HepG2 (cell line): Measurements from ENCODE around the gene FUCA1. TPM values are rescaled to one million over a fixed set of nuclear protein-coding genes. Genes with fewer than 3 reads are reported as not detected.

Experiments
- BCL3 ChIP-seq: sonication (generic); formaldehyde crosslinking; IDR thresholded peaks from 2 replicates; pipeline ENCODE4 v1.5.1; 2020; ENCODE audit warnings: mild to moderate bottlenecking, missing genetic modification reagents, moderate library complexity
- FOXP1 ChIP-seq, 2 experiments: fragments of 450-650 bp in 1 of 2; IDR thresholded peaks; 2 replicates each; pipeline ENCODE4 v1.6.1; 2017 to 2018; ENCODE audit warnings: antibody characterized with exemption in 1 of 2
- HBP1 ChIP-seq: IDR thresholded peaks from 2 replicates; pipeline ENCODE4 v1.6.1; 2016; ENCODE audit warnings: low read depth, control low read depth
- HNF4G ChIP-seq, 2 experiments: sonication (generic) in 1 of 2; formaldehyde crosslinking in 1 of 2; IDR thresholded peaks; 2 replicates each; pipeline versions ENCODE4 v1.4.0 to v1.6.1; 2011 to 2020; ENCODE audit warnings: borderline replicate concordance in 2 of 2, low read depth in 2 of 2, mild to moderate bottlenecking in 2 of 2, low read length in 1 of 2, missing genetic modification reagents in 1 of 2, moderate library complexity in 1 of 2
- IKZF1 ChIP-seq: fragments of 450-650 bp; IDR thresholded peaks from 2 replicates; pipeline ENCODE4 v1.7.1; 2016
- JARID2 ChIP-seq: sonication (generic); formaldehyde crosslinking; IDR thresholded peaks from 2 replicates; pipeline ENCODE4 v1.8.1; 2023; ENCODE audit warnings: missing genetic modification reagents, inconsistent platforms; ENCODE audit not compliant: insufficient replicate concordance
- MBD4 ChIP-seq: IDR thresholded peaks from 2 replicates; pipeline ENCODE4 v1.6.1; 2012; ENCODE audit warnings: low read length, inconsistent platforms, borderline replicate concordance
- NFAT5 ChIP-seq: sonication (generic); formaldehyde crosslinking; IDR thresholded peaks from 2 replicates; pipeline ENCODE4 v1.4.0; 2020; ENCODE audit warnings: missing genetic modification reagents
- NFATC3 ChIP-seq: sonication (generic); formaldehyde crosslinking; IDR thresholded peaks from 2 replicates; pipeline ENCODE4 v1.5.1; 2020; ENCODE audit warnings: mild to moderate bottlenecking, missing genetic modification reagents
- NFE2 ChIP-seq: sonication (generic); formaldehyde crosslinking; IDR thresholded peaks from 2 replicates; pipeline ENCODE4 v1.4.0; 2020; ENCODE audit warnings: missing genetic modification reagents
- PITX1 ChIP-seq: sonication (generic); formaldehyde crosslinking; IDR thresholded peaks from 2 replicates; pipeline ENCODE4 v1.5.1; 2020; ENCODE audit warnings: mild to moderate bottlenecking, missing genetic modification reagents
- RCOR2 ChIP-seq: IDR thresholded peaks from 2 replicates; pipeline ENCODE4 v1.6.1; 2016; ENCODE audit warnings: missing biosample characterization, missing genetic modification reagents
- RFXANK ChIP-seq: IDR thresholded peaks from 2 replicates; pipeline ENCODE4 v1.6.1; 2016
- SOX5 ChIP-seq: IDR thresholded peaks from 2 replicates; pipeline ENCODE4 v1.6.1; 2016; ENCODE audit warnings: borderline replicate concordance
- THAP11 ChIP-seq: IDR thresholded peaks from 2 replicates; pipeline ENCODE4 v1.6.1; 2016; ENCODE audit warnings: missing biosample characterization, missing genetic modification reagents
- THAP7 ChIP-seq: sonication (generic); formaldehyde crosslinking; IDR thresholded peaks from 2 replicates; pipeline ENCODE4 v1.8.1; 2023; ENCODE audit warnings: mild to moderate bottlenecking, missing genetic modification reagents
- ZFP36L2 ChIP-seq: sonication (generic); formaldehyde crosslinking; IDR thresholded peaks from 2 replicates; pipeline ENCODE4 v1.4.0; 2020; ENCODE audit warnings: missing genetic modification reagents
- ZGPAT ChIP-seq: IDR thresholded peaks from 2 replicates; pipeline ENCODE4 v1.6.1; 2016; ENCODE audit warnings: mild to moderate bottlenecking
- ZNF788 ChIP-seq: sonication (generic); formaldehyde crosslinking; IDR thresholded peaks from 2 replicates; pipeline ENCODE4 v1.5.0; 2020; ENCODE audit warnings: mild to moderate bottlenecking, missing genetic modification reagents, borderline replicate concordance
- ZSCAN29 ChIP-seq: sonication (generic); formaldehyde crosslinking; conservative IDR thresholded peaks from 2 replicates; pipeline ENCODE4 v1.4.0; 2020; ENCODE audit warnings: mild to moderate bottlenecking, missing genetic modification reagents
- polyA plus RNA-seq, 8 experiments: library from polyadenylated mRNA; depleted of rRNA in 3 of 8; stranded (reverse) in 7 of 8; unstranded in 1 of 8; fragments of >200 nt; fragmentation: Illumina TruSeq in 4 of 8; extraction: Trizol in 4 of 8; gene quantifications; 2 replicates each; pipeline versions ENCODE4 v1.2.1 to v1.2.3, GENCODE V29; 2011 to 2016; ENCODE audit warnings: low read depth in 4 of 8, missing spikeins in 1 of 8, mixed read lengths in 1 of 8; ENCODE audit not compliant: insufficient read depth in 1 of 8
- total RNA-seq, 5 experiments: library from RNA; depleted of rRNA; stranded (reverse); fragments of >200 nt; fragmentation: Illumina TruSeq; extraction: Trizol; gene quantifications; 2 replicates each; pipeline ENCODE4 v1.2.3, GENCODE V29; 2016; ENCODE audit warnings: low read depth in 1 of 5

The FUCA1 gene
- total and polyA plus RNA-seq, 2 of the 13 experiments (the other 11 are each of a cell fraction or from before 2014, with no cell fraction given): 32.7 to 33.6 TPM

- TF ChIP-seq JARID2 (CRISPR knock-in tag) (no peak), THAP7 (no peak; the same call in 1 of the 2 replicates), HBP1 (0 out of 2 replicates have a peak, but pooled peaks have one; percentile 48), FOXP1 (IDR thresholded peaks at IDR 0.05) (no peak), FOXP1 (CRISPR knock-in tag; IDR thresholded peaks at IDR 0.05) (no peak), ZSCAN29 (CRISPR knock-in tag) (peak; percentile 99), NFE2 (CRISPR knock-in tag) (no peak), IKZF1 (no peak), MBD4 (no peak), RFXANK (CRISPR knock-in tag) (no peak), ZFP36L2 (CRISPR knock-in tag) (no peak), SOX5 (no peak; the same call in 1 of the 2 replicates), NFAT5 (no peak), NFATC3 (no peak), ZGPAT (CRISPR knock-in tag) (no peak; the same call in 1 of the 2 replicates), ZNF788 (no peak), PITX1 (peak; percentile 46), HNF4G (IDR thresholded peaks at IDR 0.05; ENCODE audit: borderline replicate concordance, low read depth, low read length) (peak; percentile 76), HNF4G (CRISPR knock-in tag; IDR thresholded peaks at IDR 0.05; ENCODE audit: borderline replicate concordance, low read depth) (no peak), RCOR2 (CRISPR knock-in tag) (no peak), THAP11 (CRISPR knock-in tag) (peak; percentile 52; the same call in 1 of the 2 replicates), BCL3 (CRISPR knock-in tag) (peak; percentile 64)
Measured at GRCh38 chr1:23799570-23800399, 68.3 kb downstream of the FUCA1 start (continued).
